GM19193 (cell line): ENCODE measurements around the gene CMTM8.

ENCODE experiments used
- POLR2A ChIP-seq: IDR thresholded peaks from 4 replicates; pipeline ENCODE4 v1.6.1; 2011; ENCODE audit not compliant: insufficient read depth, insufficient read length; ENCODE audit errors: extremely low read depth

Gene CMTM8

GRCh38 chr3:32410367-32411246 lies 172.1 kb downstream of the CMTM8 start:
- no peak for TF ChIP-seq POLR2A

- TF ChIP-seq POLR2A, result no peak
Observed at GRCh38 chr3:32411442-32411841, 173.0 kb downstream of the CMTM8 start.

- no peak for TF ChIP-seq POLR2A
Observed at GRCh38 chr3:32412887-32413286, 174.4 kb downstream of the CMTM8 start.

GRCh38 chr3:32413845-32414521 lies 175.5 kb downstream of the CMTM8 start:
- no peak for TF ChIP-seq POLR2A

GRCh38 chr3:32414522-32415202 lies 176.2 kb downstream of the CMTM8 start:
- no peak for TF ChIP-seq POLR2A

GRCh38 chr3:32419742-32420125 lies 181.3 kb downstream of the CMTM8 start:
- TF ChIP-seq POLR2A, result no peak
